ENCODE results near the gene EEF1AKMT3. TPM values are rescaled to one million over a fixed set of nuclear protein-coding genes. Genes with fewer than 3 reads are reported as not detected.
"Not testable (repeated sequence)": the region's sequence is repeated elsewhere in the genome, so short reads cannot be mapped to it uniquely, and the experiment has no call there.

Gene EEF1AKMT3
- total RNA-seq, 4 donors from 2014 or later, result 0.82 to 2.0 (median 1.0) TPM

DNA sequence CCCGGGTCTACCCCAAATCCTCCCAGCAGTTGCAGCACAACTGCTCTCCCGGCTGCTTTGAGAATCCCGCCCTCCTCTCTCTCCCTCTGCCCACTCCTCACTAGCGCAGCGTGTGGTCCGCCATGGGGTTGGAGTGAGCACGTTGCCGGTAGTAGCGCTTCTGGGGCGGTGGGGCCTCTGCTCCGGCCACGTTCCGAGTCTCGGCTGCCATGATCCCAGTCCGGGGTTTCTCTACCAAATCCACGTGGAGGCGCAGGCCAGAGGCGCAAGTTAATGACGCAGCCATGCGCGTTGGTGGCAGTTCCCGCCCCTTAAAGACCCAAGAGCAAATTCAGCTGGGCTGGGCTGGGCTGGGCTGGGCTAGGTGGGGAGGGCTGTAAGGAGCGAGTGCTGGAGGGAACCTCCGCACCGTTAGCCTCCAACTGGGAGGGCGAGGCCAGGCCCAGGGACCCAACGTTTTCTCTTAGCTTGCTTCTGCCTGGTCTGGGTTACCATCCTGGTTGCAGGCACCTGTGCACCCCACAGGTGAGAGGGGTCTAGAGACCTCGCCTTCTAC is 463 bp upstream of the EEF1AKMT3 start, which contains the start of gene METTL1:
TSS of gene METTL1 (minus strand) at position 233 of the 556 bp plus-strand sequence. CDS start at position 211, 22 bp downstream.
- no peaks in the 10 kb centered on the region for H3K9me3 ChIP-seq
- ATAC-seq (peak; percentile 92 to 97), DNase-seq (peak; percentile 89 to 92)
- peaks cover under 1 to 3% (median 3%) of the 10 kb centered on the region in 3 donors for H3K27me3 ChIP-seq
- in situ Hi-C loops (cut with MboI; ENCODE audit: low sequenced_read_pairs in 4 of 4), result no loop called here
- H3K4me3 ChIP-seq, result peak within 1 kb of the TSS; percentile 79 to 97 (median 90)
- TF ChIP-seq, protein P1, sequence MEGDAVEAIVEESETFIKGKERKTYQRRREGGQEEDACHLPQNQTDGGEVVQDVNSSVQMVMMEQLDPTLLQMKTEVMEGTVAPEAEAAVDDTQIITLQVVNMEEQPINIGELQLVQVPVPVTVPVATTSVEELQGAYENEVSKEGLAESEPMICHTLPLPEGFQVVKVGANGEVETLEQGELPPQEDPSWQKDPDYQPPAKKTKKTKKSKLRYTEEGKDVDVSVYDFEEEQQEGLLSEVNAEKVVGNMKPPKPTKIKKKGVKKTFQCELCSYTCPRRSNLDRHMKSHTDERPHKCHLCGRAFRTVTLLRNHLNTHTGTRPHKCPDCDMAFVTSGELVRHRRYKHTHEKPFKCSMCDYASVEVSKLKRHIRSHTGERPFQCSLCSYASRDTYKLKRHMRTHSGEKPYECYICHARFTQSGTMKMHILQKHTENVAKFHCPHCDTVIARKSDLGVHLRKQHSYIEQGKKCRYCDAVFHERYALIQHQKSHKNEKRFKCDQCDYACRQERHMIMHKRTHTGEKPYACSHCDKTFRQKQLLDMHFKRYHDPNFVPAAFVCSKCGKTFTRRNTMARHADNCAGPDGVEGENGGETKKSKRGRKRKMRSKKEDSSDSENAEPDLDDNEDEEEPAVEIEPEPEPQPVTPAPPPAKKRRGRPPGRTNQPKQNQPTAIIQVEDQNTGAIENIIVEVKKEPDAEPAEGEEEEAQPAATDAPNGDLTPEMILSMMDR (IDR thresholded peaks at IDR 0.05 in 4 of 5, conservative IDR thresholded peaks at IDR 0.05 in 1 of 5), result no peak
- TF ChIP-seq POLR2A (IDR thresholded peaks at IDR 0.05), result peak; percentile 44 to 45
- intact Hi-C loops (cut with DNase I; ENCODE audit: low total_unique reads), result loop anchor here (1.0 to 2.0 kb wide), 2 partner anchors 10 to 19 kb away; partner anchors contain the start of genes CDK4 and TSFM
- H3K27ac ChIP-seq, result peak within 1 kb of the TSS; percentile 84 to 94 (median 87)
- H3K4me1 ChIP-seq, result peaks cover 17 to 20% of the 10 kb centered on the region in 2 donors
- peaks cover 0 to 39% of the 10 kb centered on the region in 2 donors for H3K36me3 ChIP-seq

DNA sequence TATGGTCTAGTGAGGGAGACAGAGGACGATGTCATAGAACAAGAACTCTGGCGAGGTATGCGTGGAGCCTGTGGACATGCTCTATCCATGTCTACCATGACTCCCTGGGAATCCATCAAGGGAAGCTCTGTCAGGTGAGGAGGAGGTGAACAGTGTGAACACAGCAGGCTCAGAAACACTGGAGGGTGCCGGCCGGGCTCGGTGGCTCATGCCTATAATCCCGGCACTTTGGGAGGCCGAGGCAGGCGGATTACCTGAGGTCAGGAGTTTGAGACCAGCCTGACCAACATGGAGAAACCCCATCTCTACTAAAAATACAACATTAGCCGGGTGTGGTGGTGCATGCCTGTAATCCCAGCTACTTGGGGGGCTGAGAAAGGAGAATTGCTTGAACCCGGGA is 2.2 kb downstream of the EEF1AKMT3 start:
- H3K9me3 ChIP-seq; ATAC-seq; DNase-seq; intact Hi-C loops (cut with DNase I; ENCODE audit: low total_unique reads); H3K4me3 ChIP-seq; in situ Hi-C loops (cut with MboI; ENCODE audit: low sequenced_read_pairs in 4 of 4); H3K27me3 ChIP-seq; H3K27ac ChIP-seq: not testable (repeated sequence)
- peaks cover 15 to 19% of the 10 kb centered on the region in 2 donors for H3K4me1 ChIP-seq
- H3K36me3 ChIP-seq, result peaks cover 0 to 18% of the 10 kb centered on the region in 2 donors

DNA sequence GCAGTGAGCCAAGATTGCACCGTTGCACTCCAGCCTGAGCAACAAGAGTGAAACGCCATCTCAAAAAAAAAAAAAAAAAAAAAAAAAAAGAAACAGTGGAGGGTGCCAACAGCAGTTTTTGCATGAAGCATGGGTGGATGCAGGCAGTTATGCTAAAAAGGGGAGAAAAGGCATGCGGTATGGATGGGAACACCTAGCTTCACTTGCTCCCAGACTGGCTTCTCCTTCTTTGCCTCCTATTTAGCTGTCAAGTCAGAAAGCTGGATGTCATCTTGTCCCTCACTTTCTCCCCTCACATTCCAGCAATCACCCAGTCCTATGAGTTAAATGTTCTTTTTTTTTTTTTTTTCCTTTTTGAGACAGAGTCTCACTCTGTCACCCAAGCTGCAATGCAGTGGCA is 2.6 kb downstream of the EEF1AKMT3 start:
- DNase-seq (no peak), ATAC-seq (no peak)
- TF ChIP-seq POLR2A (IDR thresholded peaks at IDR 0.05), result no peak
- TF ChIP-seq, protein P1 (IDR thresholded peaks at IDR 0.05 in 4 of 5, conservative IDR thresholded peaks at IDR 0.05 in 1 of 5), result no peak
- Histone ChIP-seq H3K4me3 (no peak overlapping the region), H3K27me3 (no peaks in the 10 kb centered on the region), H3K9me3 (no peaks in the 10 kb centered on the region), H3K36me3 (peaks cover 0 to 14% of the 10 kb centered on the region in 2 donors), H3K27ac (no peak overlapping the region), H3K4me1 (peaks cover 15 to 19% of the 10 kb centered on the region in 2 donors)
- intact Hi-C loops (cut with DNase I; ENCODE audit: low total_unique reads) (no loop called here), in situ Hi-C loops (cut with MboI; ENCODE audit: low sequenced_read_pairs in 4 of 4) (no loop called here)

DNA sequence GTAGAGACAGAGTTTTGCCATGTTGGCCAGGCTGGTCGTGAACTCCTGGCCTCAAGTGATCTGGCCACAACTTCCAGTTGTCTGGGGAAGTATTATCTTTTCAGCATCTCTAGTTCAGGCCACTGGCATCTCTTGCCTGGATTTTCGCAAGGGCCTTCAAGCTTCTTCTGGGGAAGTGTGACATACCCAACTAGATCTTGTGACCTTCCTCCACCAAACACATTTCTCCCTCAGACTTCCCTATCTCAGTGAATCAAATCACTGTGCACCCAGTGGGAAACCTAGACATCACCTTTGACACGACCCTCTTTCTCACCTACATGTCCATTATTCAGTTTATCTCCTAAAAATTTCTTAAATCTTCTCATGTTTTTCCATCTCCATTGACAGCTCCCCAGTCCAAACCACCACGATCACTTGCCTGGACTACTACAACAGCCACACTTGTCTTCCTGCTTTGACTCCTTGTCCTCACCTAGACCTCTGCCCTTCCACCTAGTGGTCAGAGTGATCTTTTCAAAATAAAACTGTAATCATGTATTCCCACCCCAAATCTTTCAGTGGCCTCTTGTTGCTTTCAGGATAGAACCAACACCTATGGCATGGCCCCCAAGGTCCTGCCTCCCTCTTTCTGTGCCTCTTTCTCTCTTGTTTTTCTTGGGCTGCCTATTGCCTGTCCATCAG is 3.3 kb downstream of the EEF1AKMT3 start:
- Histone ChIP-seq H3K27me3 (no peaks in the 10 kb centered on the region), H3K27ac (no peak overlapping the region), H3K9me3 (no peaks in the 10 kb centered on the region), H3K4me1 (peaks cover 15 to 19% of the 10 kb centered on the region in 2 donors), H3K36me3 (peaks cover 0 to 12% of the 10 kb centered on the region in 2 donors), H3K4me3 (no peak overlapping the region)
- in situ Hi-C loops (cut with MboI; ENCODE audit: low sequenced_read_pairs in 4 of 4) (no loop called here), intact Hi-C loops (cut with DNase I; ENCODE audit: low total_unique reads) (no loop called here)
- TF ChIP-seq, protein P1 (IDR thresholded peaks at IDR 0.05 in 4 of 5, conservative IDR thresholded peaks at IDR 0.05 in 1 of 5), result no peak
- no peak for TF ChIP-seq POLR2A (IDR thresholded peaks at IDR 0.05)
- DNase-seq, result no peak
- no peak for ATAC-seq

DNA sequence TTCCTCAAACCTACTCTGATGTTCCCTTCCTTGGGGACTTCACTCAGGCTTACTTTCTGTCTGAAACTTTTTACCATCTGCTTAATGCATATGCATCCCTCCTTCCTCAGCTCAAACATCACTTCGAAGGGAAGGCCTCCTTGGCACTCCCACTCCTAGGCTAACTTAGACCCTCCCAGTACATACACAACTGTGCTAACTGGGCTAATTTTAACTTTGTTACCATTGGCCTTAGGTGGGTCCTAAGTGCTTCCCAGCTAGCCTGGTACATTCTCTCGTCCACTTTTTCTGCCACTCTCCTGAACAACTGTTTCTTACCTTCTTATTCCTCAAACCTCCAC is 3.8 kb downstream of the EEF1AKMT3 start:
- Histone ChIP-seq H3K4me3 (no peak overlapping the region), H3K9me3 (no peaks in the 10 kb centered on the region), H3K4me1 (peaks cover 11 to 15% of the 10 kb centered on the region in 2 donors), H3K27me3 (no peaks in the 10 kb centered on the region), H3K36me3 (peaks cover 0 to 10% of the 10 kb centered on the region in 2 donors), H3K27ac (no peak overlapping the region)
- TF ChIP-seq, protein P1 (IDR thresholded peaks at IDR 0.05 in 4 of 5, conservative IDR thresholded peaks at IDR 0.05 in 1 of 5), result no peak
- TF ChIP-seq POLR2A (IDR thresholded peaks at IDR 0.05), result no peak
- intact Hi-C loops (cut with DNase I; ENCODE audit: low total_unique reads), result no loop called here
- ATAC-seq, result no peak
- no peak for DNase-seq
- in situ Hi-C loops (cut with MboI; ENCODE audit: low sequenced_read_pairs in 4 of 4), result no loop called here

All from gastrocnemius medialis (tissue), 4 donors.